HG02623 (cell line): ENCODE data around the gene NDUFB11.

Experiments
- ATAC-seq: cut with Tn5 transposase; IDR thresholded peaks from one replicate; pipeline ENCODE4 v1.9.1; 2021; ENCODE audit warnings: moderate library complexity; ENCODE audit not compliant: unreplicated experiment

NDUFB11 gene

GRCh38 chrX:47144626-47145394 lies at the start of gene NDUFB11, which contains the start of gene RBM10:
NDUFB11 (minus strand) TSS chrX:47144702; CDS start chrX:47144679, 23 bp downstream.
RBM10 (plus strand) TSS chrX:47145221; CDS start chrX:47147482, 2,261 bp downstream.
- ATAC-seq: peak; percentile 89

- ATAC-seq: peak; percentile 48
Measured at GRCh38 chrX:47193475-47194193, 49.1 kb upstream of the NDUFB11 start, which contains the start of gene UBA1. UBA1 (plus strand) TSS chrX:47193829; CDS start chrX:47198803, 4,974 bp downstream.

GRCh38 chrX:47191806-47192401 lies 47.4 kb upstream of the NDUFB11 start:
- ATAC-seq: no peak

GRCh38 chrX:47191331-47191730 lies 46.8 kb upstream of the NDUFB11 start:
- ATAC-seq: no peak

- ATAC-seq: peak; percentile 64
Measured at GRCh38 chrX:47190445-47191269, 46.2 kb upstream of the NDUFB11 start.

- ATAC-seq: no peak
Measured at GRCh38 chrX:47189906-47190305, 45.4 kb upstream of the NDUFB11 start.

GRCh38 chrX:47187106-47187677 lies 42.7 kb upstream of the NDUFB11 start:
- ATAC-seq: no peak

- ATAC-seq: no peak
Measured at GRCh38 chrX:47186096-47186740, 41.7 kb upstream of the NDUFB11 start.

GRCh38 chrX:47185241-47185640 lies 40.7 kb upstream of the NDUFB11 start:
- ATAC-seq: no peak

GRCh38 chrX:47184486-47184885 lies 40.0 kb upstream of the NDUFB11 start:
- ATAC-seq: no peak

- ATAC-seq: no peak
Measured at GRCh38 chrX:47182106-47182700, 37.7 kb upstream of the NDUFB11 start.

- no peak for ATAC-seq
Measured at GRCh38 chrX:47181301-47181700, 36.8 kb upstream of the NDUFB11 start.

GRCh38 chrX:47180346-47180745 lies 35.8 kb upstream of the NDUFB11 start:
- ATAC-seq: no peak

- no peak for ATAC-seq
Measured at GRCh38 chrX:47179928-47180255, 35.4 kb upstream of the NDUFB11 start.

- ATAC-seq: no peak
Measured at GRCh38 chrX:47179221-47179927, 34.9 kb upstream of the NDUFB11 start.

GRCh38 chrX:47178337-47178736 lies 33.8 kb upstream of the NDUFB11 start:
- ATAC-seq: no peak

- ATAC-seq: no peak
Measured at GRCh38 chrX:47177079-47177478, 32.6 kb upstream of the NDUFB11 start.

GRCh38 chrX:47176101-47176740 lies 31.7 kb upstream of the NDUFB11 start:
- no peak for ATAC-seq

- no peak for ATAC-seq
Measured at GRCh38 chrX:47175588-47175980, 31.1 kb upstream of the NDUFB11 start.
